Endothelial cell of umbilical vein (primary cell): ENCODE results near the gene PLPP7. TPM values are rescaled to one million over a fixed set of nuclear protein-coding genes. Genes with fewer than 3 reads are reported as not detected.
A peak's percentile ranks its signal among the peaks of the same experiment; 100 is the strongest.

ENCODE experiments used
- BruUV-seq: library from RNA; stranded (reverse); fragments of 400-500 nt; replicated peaks from 2 replicates; lab custom pipeline; 2021; lab: Mats Ljungman, UMichigan
- CTCF ChIA-PET: fragments of 300-600, 350-600 bp; sonication (Branson Sonifier 250); formaldehyde crosslinking; loops from one replicate; lab custom pipeline; 2021; ENCODE audit warnings: antibody characterized with exemption, inconsistent platforms; lab: Charles Lee
- POLR2A ChIA-PET: fragments of 300-600, 350-600 bp; sonication (Branson Sonifier 250); formaldehyde crosslinking; loops from one replicate; lab custom pipeline; 2021; ENCODE audit warnings: antibody characterized with exemption, inconsistent platforms; lab: Charles Lee
- DNase-seq: peaks from one replicate; pipeline ENCODE4 v3.0.0-alpha.2; 2011; ENCODE audit warnings: low read depth, low spot score
- FAIRE-seq: peaks from 2 replicates; lab custom pipeline; 2011; peaks lifted over from hg19 to GRCh38; lab: Jason Lieb, UNC
- H2AFZ ChIP-seq: 2 replicates; pipeline ENCODE4 v1.6.0; 2012; ENCODE audit warnings: low read depth, low read length, control low read depth, inconsistent platforms
- H3K27ac ChIP-seq: 2 replicates; pipeline ENCODE4 v1.5.1; 2011; ENCODE audit warnings: low read depth, mild to moderate bottlenecking, control low read depth, low read length, moderate library complexity; ENCODE audit not compliant: insufficient read depth
- H3K27me3 ChIP-seq, 2 experiments: 2 replicates each; pipeline versions ENCODE4 v1.6.0 to v1.6.1; 2011; ENCODE audit warnings: low read length in 2 of 2, mixed read lengths in 1 of 2; ENCODE audit not compliant: control insufficient read depth in 2 of 2, insufficient read depth in 2 of 2
- H3K36me3 ChIP-seq, 2 experiments: 2 replicates in 1 of 2; 3 replicates in 1 of 2; pipeline ENCODE4 v1.5.1; 2011; ENCODE audit warnings: low read length in 2 of 2, mild to moderate bottlenecking in 1 of 2, moderate library complexity in 1 of 2; ENCODE audit not compliant: control insufficient read depth in 2 of 2, insufficient read depth in 2 of 2; ENCODE audit errors: extremely low read depth in 1 of 2
- H3K4me1 ChIP-seq: 3 replicates; pipeline ENCODE4 v1.5.1; 2011; ENCODE audit warnings: mild to moderate bottlenecking, low read length; ENCODE audit not compliant: control insufficient read depth, insufficient read depth; ENCODE audit errors: extremely low read depth
- H3K4me2 ChIP-seq: 2 replicates; pipeline ENCODE4 v1.6.1; 2011; ENCODE audit warnings: low read length, control low read depth, mixed read lengths; ENCODE audit not compliant: insufficient read depth
- H3K4me3 ChIP-seq, 3 experiments: fragments of 200-600 bp in 1 of 3; sonication (generic), shearing (Covaris generic) in 1 of 3; replicated peaks in 1 of 3; 2 replicates each; pipeline ENCODE4 v1.5.1; 2011 to 2016; ENCODE audit warnings: control low read depth in 3 of 3, low read length in 3 of 3, mild to moderate bottlenecking in 2 of 3, inconsistent platforms in 1 of 3, low read depth in 1 of 3, moderate library complexity in 1 of 3; ENCODE audit not compliant: insufficient read depth in 1 of 3
- H3K79me2 ChIP-seq: 2 replicates; pipeline ENCODE4 v1.6.0; 2012; ENCODE audit warnings: low read length, inconsistent platforms; ENCODE audit not compliant: control insufficient read depth, insufficient read depth
- H3K9ac ChIP-seq: replicated peaks from 2 replicates; pipeline ENCODE3; 2011; ENCODE audit warnings: low read length, control low read depth; ENCODE audit not compliant: insufficient read depth; ENCODE audit errors: extremely low read depth
- H3K9me1 ChIP-seq: replicated peaks from 3 replicates; pipeline ENCODE4 v1.6.0; 2011; ENCODE audit warnings: mild to moderate bottlenecking, low read length; ENCODE audit not compliant: control insufficient read depth, insufficient read depth; ENCODE audit errors: extremely low read depth
- H3K9me3 ChIP-seq: replicated peaks from 2 replicates; pipeline ENCODE4 v1.5.1; 2012; ENCODE audit warnings: low read length, inconsistent platforms; ENCODE audit not compliant: control insufficient read depth, insufficient read depth
- H4K20me1 ChIP-seq: replicated peaks from 2 replicates; pipeline ENCODE3; 2011; ENCODE audit warnings: mild to moderate bottlenecking, low read length; ENCODE audit not compliant: control insufficient read depth, insufficient read depth; ENCODE audit errors: extremely low read depth
- CTCF ChIP-seq, 2 donors: IDR thresholded peaks; 1 replicate in 1 of 2; 2 replicates in 1 of 2; pipeline ENCODE4 v1.5.1; 2011; ENCODE audit warnings: low read length in 2 of 2, mild to moderate bottlenecking in 2 of 2, moderate library complexity in 2 of 2, control low read depth in 1 of 2, inconsistent platforms in 1 of 2, low read depth in 1 of 2; ENCODE audit not compliant: insufficient read depth in 1 of 2; ENCODE audit errors: extremely low read depth in 1 of 2
- EZH2 ChIP-seq: IDR thresholded peaks from 2 replicates; pipeline ENCODE4 v1.6.1; 2012; ENCODE audit warnings: borderline replicate concordance, low read depth, mild to moderate bottlenecking, moderate library complexity, low read length, inconsistent platforms; ENCODE audit not compliant: severe bottlenecking
- FOS ChIP-seq: IDR thresholded peaks from 2 replicates; pipeline ENCODE4 v1.6.1; 2011; ENCODE audit warnings: mild to moderate bottlenecking, low read length, moderate library complexity, borderline replicate concordance; ENCODE audit not compliant: insufficient read depth
- GATA2 ChIP-seq: IDR thresholded peaks from 2 replicates; pipeline ENCODE4 v1.7.0; 2011; ENCODE audit warnings: low read depth, mild to moderate bottlenecking, moderate library complexity, mixed read lengths, low read length; ENCODE audit not compliant: insufficient read length, insufficient read depth
- JUN ChIP-seq: IDR thresholded peaks from 2 replicates; pipeline ENCODE4 v1.6.1; 2011; ENCODE audit warnings: borderline replicate concordance, low read depth; ENCODE audit not compliant: insufficient read length, insufficient read depth
- MYC ChIP-seq: IDR thresholded peaks from one replicate; pipeline ENCODE4 v1.6.1; 2011; ENCODE audit warnings: mild to moderate bottlenecking, low read depth, low read length
- POLR2A ChIP-seq: IDR thresholded peaks from 2 replicates; pipeline ENCODE4 v1.6.1; 2012; ENCODE audit warnings: low read depth, mild to moderate bottlenecking, control low read depth, low read length
- POLR2AphosphoS5 ChIP-seq: IDR thresholded peaks from 2 replicates; pipeline ENCODE4 v1.6.1; 2012; ENCODE audit warnings: low read depth, mild to moderate bottlenecking, control low read depth, low read length, moderate library complexity; ENCODE audit not compliant: insufficient read depth
- dilution Hi-C: fragments of 300-500 bp; cut with MboI; formaldehyde crosslinking; loops from one replicate; pipeline ENCODE4 v1.15.0; 2019; ENCODE audit warnings: low sequenced_read_pairs; ENCODE audit not compliant: extremely low pct_ligation_motif_present
- intact Hi-C: fragments of 100-400 bp; cut with micrococcal nuclease; formaldehyde crosslinking; loops from one replicate; pipeline ENCODE4 v1.10.0; 2022
- polyA plus RNA-seq, 4 experiments: library from polyadenylated mRNA; depleted of rRNA in 3 of 4; stranded (reverse) in 3 of 4; unstranded in 1 of 4; fragments of >200 nt; gene quantifications; 2 replicates each; pipeline versions ENCODE4 v1.2.1 to v1.2.3, GENCODE V29; 2011 to 2012; ENCODE audit warnings: missing spikeins in 1 of 4
- total RNA-seq: library from RNA; stranded (reverse); gene quantifications from 2 replicates; pipeline ENCODE4 v1.2.3, GENCODE V29; 2021
- TF ChIP-seq, protein P1 (sequence below): IDR thresholded peaks from 2 replicates; pipeline ENCODE4 v1.6.1; 2011; ENCODE audit not compliant: insufficient read depth, insufficient read length

Gene PLPP7
- total and polyA plus RNA-seq, 2 donors (not counting 3 experiments of a cell fraction or from before 2014, with no cell fraction given): 2.1 to 2.7 TPM

GRCh38 chr9:131290036-131290766, 678 bp downstream of the PLPP7 start:
- dilution Hi-C loops (no loop called here), intact Hi-C loops (no loop called here)
- Histone ChIP-seq H4K20me1 (no peaks in the 10 kb centered on the region), H3K4me2 (no peak overlapping the region), H3K4me1 (no peaks in the 10 kb centered on the region), H2AFZ (peak overlapping the region; percentile 8), H3K79me2 (no peaks in the 10 kb centered on the region), H3K4me3 (peak overlapping the region in 1 of 3 experiments; percentile 22), H3K9ac (no peak overlapping the region), H3K9me1 (no peaks in the 10 kb centered on the region), H3K9me3 (no peaks in the 10 kb centered on the region), H3K27ac (no peak overlapping the region), H3K27me3 (no peaks in the 10 kb centered on the region), H3K36me3 (no peaks in the 10 kb centered on the region)
- CTCF ChIA-PET: interaction anchor here (0.7 to 1.7 kb wide), 4 partner anchors 10 to 46 kb away, joined by 3 to 7 read pairs (median 3); no protein-coding TSS in a partner anchor
- DNase-seq (no peak), FAIRE-seq (no peak)
- TF ChIP-seq JUN: no peak
- TF ChIP-seq FOS: no peak
- no peak for TF ChIP-seq EZH2
- TF ChIP-seq MYC: no peak
- TF ChIP-seq, protein P1, sequence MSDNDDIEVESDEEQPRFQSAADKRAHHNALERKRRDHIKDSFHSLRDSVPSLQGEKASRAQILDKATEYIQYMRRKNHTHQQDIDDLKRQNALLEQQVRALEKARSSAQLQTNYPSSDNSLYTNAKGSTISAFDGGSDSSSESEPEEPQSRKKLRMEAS: no peak
- TF ChIP-seq CTCF (IDR thresholded peaks at IDR 0.05; ENCODE audit: extremely low read depth in 1 of 2, insufficient read depth in 1 of 2, low read depth in 1 of 2, low read length in 2 of 2): no peak
- TF ChIP-seq POLR2A: no peak
- TF ChIP-seq POLR2AphosphoS5: no peak
- no peak for TF ChIP-seq GATA2
- POLR2A ChIA-PET: no interaction called here
- no TSS peak for BruUV-seq
